ENCODE results near the gene NUBPL.
"Not testable (repeated sequence)": the region's sequence is repeated elsewhere in the genome, so short reads cannot be mapped to it uniquely, and the experiment has no call there.

Gene NUBPL

DNA sequence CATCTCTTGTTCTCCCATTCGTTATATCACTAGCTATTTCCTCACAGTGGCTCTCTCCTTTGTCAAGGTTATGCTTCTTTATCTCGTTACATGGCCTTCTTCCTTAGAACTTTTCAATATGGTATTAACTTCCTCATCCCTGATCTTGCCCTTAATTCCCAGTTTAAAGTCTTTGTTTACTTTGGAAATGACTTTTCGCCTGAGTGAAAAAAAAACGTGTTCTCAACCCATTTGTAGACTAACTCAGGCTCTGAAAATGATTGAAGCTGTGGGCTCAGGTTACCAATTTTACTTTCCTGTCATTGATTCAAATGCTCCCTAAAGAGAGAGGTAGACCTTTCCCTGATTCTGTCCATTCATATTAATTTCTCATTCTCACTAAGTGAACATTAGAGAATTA, 135.2 kb downstream of the NUBPL start:
- Histone ChIP-seq H3K4me3 (ENCODE audit: insufficient read length, low read depth) (no peak overlapping the region), H3K36me3 (ENCODE audit: insufficient read depth, insufficient read length, low read length) (no peaks in the 10 kb centered on the region), H3K9me3 (ENCODE audit: insufficient read depth, low read length) (peaks cover 8% of the 10 kb centered on the region), H3K4me1 (ENCODE audit: insufficient read depth, insufficient read length) (no peaks in the 10 kb centered on the region), H3K27me3 (ENCODE audit: insufficient read depth, insufficient read length) (no peaks in the 10 kb centered on the region), H3K9ac (ENCODE audit: insufficient read length, low read depth) (no peak overlapping the region)
- DNase-seq (ENCODE audit: low read depth, low spot score): no peak
- TF ChIP-seq SUZ12 (IDR thresholded peaks at IDR 0.05; ENCODE audit: extremely low read depth, insufficient read depth, insufficient read length) (no peak), ZNF274 (IDR thresholded peaks at IDR 0.05; ENCODE audit: low read depth, low read length) (no peak), YY1 (IDR thresholded peaks at IDR 0.05; ENCODE audit: insufficient read depth, insufficient read length) (no peak)

DNA sequence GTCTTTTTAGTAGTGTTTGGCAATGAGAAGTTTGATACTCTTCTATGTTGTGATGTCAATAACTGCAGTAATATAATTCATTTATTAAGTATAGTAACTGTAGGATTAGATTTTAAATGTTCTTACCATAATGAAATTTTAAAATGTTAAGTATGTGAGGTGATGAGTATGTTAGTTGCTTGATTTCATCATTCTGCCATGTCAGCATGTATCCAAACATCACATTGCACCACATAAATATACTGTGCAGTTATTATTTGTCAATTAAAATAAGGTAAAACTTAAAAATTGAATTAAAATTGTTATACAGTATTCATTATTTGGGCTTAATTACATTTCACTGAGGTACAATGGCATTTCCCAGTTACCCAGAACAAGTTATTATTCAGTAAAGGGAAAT, 138.6 kb downstream of the NUBPL start:
- TF ChIP-seq SUZ12 (IDR thresholded peaks at IDR 0.05; ENCODE audit: extremely low read depth, insufficient read depth, insufficient read length) (no peak), ZNF274 (IDR thresholded peaks at IDR 0.05; ENCODE audit: low read depth, low read length) (no peak)
- no peaks in the 10 kb centered on the region for H3K27me3 ChIP-seq (ENCODE audit: insufficient read depth, insufficient read length)
- no peak overlapping the region for H3K9ac ChIP-seq (ENCODE audit: insufficient read length, low read depth)
- H3K9me3 ChIP-seq (ENCODE audit: insufficient read depth, low read length): peaks cover 17% of the 10 kb centered on the region
- no peaks in the 10 kb centered on the region for H3K36me3 ChIP-seq (ENCODE audit: insufficient read depth, insufficient read length, low read length)
- no peak for DNase-seq (ENCODE audit: low read depth, low spot score)
- no peaks in the 10 kb centered on the region for H3K4me1 ChIP-seq (ENCODE audit: insufficient read depth, insufficient read length)
- no peak overlapping the region for H3K4me3 ChIP-seq (ENCODE audit: insufficient read length, low read depth)

DNA sequence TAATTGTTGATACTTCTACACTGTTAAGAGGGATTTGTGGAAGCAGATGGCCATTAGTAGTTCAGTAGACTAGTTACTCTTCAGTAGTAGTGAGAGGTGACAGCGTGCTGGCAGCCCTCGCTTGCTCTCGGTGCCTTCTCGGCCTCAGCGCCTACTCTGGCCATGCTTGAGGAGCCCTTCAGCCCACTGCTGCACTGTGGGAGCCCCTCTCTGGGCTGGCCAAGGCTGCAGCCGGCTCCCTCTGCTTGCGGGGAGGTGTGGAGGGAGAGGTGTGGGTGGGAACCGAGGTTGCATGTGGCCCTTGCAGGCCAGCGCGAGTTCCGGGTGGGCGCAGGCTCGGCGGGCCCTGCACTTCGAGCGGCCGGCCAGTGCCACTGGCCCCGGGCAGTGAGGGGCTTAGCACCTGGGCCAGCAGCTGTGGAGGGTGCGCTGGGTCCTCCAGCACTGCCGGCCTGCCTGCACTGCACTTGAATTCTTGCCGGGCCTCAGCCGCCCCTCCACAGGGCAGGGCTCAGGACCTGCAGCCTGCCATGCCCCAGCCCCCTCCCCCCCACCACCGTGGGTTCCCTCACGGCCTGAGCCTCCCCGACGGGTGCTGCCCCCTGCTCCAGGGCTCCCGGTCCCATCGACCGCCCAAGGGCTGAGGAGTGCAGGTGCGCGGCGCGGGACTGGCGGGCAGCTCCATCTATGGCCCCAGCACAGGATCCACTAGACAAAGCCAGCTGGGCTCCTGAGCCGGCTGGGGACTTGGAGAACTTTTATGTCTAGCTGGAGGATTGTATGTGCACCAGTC, 139.3 kb downstream of the NUBPL start:
- Histone ChIP-seq H3K4me3 (ENCODE audit: insufficient read length, low read depth) (no peak overlapping the region), H3K9me3 (ENCODE audit: insufficient read depth, low read length) (peaks cover 17% of the 10 kb centered on the region), H3K4me1 (ENCODE audit: insufficient read depth, insufficient read length) (no peaks in the 10 kb centered on the region), H3K27me3 (ENCODE audit: insufficient read depth, insufficient read length) (no peaks in the 10 kb centered on the region), H3K9ac (ENCODE audit: insufficient read length, low read depth) (no peak overlapping the region), H3K36me3 (ENCODE audit: insufficient read depth, insufficient read length, low read length) (no peaks in the 10 kb centered on the region)
- TF ChIP-seq YY1 (IDR thresholded peaks at IDR 0.05; ENCODE audit: insufficient read depth, insufficient read length): no peak
- no peak for TF ChIP-seq SUZ12 (IDR thresholded peaks at IDR 0.05; ENCODE audit: extremely low read depth, insufficient read depth, insufficient read length)
- no peak for TF ChIP-seq ZNF274 (IDR thresholded peaks at IDR 0.05; ENCODE audit: low read depth, low read length)
- no peak for DNase-seq (ENCODE audit: low read depth, low spot score)

DNA sequence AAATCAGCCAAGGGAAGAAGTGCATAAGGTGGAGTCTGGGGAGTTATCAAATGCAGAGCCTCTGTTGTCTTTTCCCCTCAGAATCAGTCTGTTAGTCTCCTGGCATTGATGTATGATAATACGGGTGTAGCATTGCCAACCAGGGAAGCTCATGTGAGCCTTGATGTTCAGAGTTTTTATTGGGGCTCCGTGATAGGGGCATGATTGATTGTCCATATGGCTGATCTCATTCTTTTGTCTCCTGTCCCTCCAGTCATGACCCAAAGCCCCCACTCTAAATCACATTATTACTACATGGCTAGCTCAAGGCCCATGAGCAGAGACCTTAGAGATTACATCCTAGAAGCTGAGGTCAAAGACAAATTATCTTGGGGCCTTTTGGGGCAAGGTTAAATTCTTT, 140.9 kb downstream of the NUBPL start:
- Histone ChIP-seq H3K4me1 (ENCODE audit: insufficient read depth, insufficient read length) (no peaks in the 10 kb centered on the region), H3K9ac (ENCODE audit: insufficient read length, low read depth) (no peak overlapping the region), H3K4me3 (ENCODE audit: insufficient read length, low read depth) (no peak overlapping the region), H3K36me3 (ENCODE audit: insufficient read depth, insufficient read length, low read length) (no peaks in the 10 kb centered on the region), H3K9me3 (ENCODE audit: insufficient read depth, low read length) (peaks cover 23% of the 10 kb centered on the region), H3K27me3 (ENCODE audit: insufficient read depth, insufficient read length) (no peaks in the 10 kb centered on the region)
- DNase-seq (ENCODE audit: low read depth, low spot score): no peak
- TF ChIP-seq ZNF274 (IDR thresholded peaks at IDR 0.05; ENCODE audit: low read depth, low read length) (no peak), YY1 (IDR thresholded peaks at IDR 0.05; ENCODE audit: insufficient read depth, insufficient read length) (no peak), SUZ12 (IDR thresholded peaks at IDR 0.05; ENCODE audit: extremely low read depth, insufficient read depth, insufficient read length) (no peak)

DNA sequence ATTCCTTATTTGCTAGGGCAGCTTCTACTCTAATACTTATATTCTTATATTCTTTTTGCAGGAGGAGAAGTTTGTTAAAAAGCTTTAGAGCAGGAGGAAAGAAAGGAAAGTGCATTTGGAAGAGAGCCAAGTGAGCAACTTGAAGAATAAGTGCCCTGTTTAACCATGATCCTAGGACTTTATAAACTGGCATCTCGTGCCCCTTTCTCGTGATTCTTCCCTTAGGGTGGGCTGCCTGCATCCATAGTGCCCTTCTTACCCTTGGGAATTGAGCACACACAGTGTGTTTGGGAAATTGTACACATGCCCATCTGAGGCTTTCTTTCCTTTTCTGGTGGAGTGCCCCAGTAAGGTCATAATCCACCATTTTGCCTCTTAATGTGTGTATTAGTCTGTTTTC, 141.9 kb downstream of the NUBPL start:
- Histone ChIP-seq H3K27me3 (ENCODE audit: insufficient read depth, insufficient read length) (no peaks in the 10 kb centered on the region), H3K9ac (ENCODE audit: insufficient read length, low read depth) (no peak overlapping the region), H3K4me3 (ENCODE audit: insufficient read length, low read depth) (no peak overlapping the region), H3K9me3 (ENCODE audit: insufficient read depth, low read length) (peaks cover 23% of the 10 kb centered on the region), H3K4me1 (ENCODE audit: insufficient read depth, insufficient read length) (no peaks in the 10 kb centered on the region), H3K36me3 (ENCODE audit: insufficient read depth, insufficient read length, low read length) (no peaks in the 10 kb centered on the region)
- DNase-seq (ENCODE audit: low read depth, low spot score): no peak
- TF ChIP-seq SUZ12 (IDR thresholded peaks at IDR 0.05; ENCODE audit: extremely low read depth, insufficient read depth, insufficient read length): no peak
- no peak for TF ChIP-seq YY1 (IDR thresholded peaks at IDR 0.05; ENCODE audit: insufficient read depth, insufficient read length)
- no peak for TF ChIP-seq ZNF274 (IDR thresholded peaks at IDR 0.05; ENCODE audit: low read depth, low read length)

DNA sequence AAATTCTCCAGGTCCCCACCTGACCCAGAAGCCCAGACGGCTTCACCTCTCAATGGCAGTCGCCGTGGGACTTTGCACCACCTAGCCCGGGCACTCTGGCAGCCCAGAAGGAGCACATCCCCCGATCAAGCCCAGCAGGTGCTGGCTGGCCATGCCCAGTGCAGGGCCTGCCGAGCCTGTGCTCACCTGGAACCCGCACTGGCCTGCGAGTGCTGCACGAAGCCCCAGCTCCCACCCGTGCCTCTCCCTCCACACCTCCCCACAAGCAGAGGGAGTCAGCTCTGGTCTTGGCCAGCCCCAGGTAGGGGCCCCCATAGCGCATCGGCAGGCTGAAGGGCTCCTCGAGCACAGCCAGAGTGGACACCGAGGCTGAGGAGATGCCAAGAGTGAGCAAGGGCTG, 144.5 kb downstream of the NUBPL start:
- peaks cover 15% of the 10 kb centered on the region; the same call in 1 of the 2 replicates for H3K9me3 ChIP-seq (ENCODE audit: insufficient read depth, low read length)
- no peak overlapping the region for H3K4me3 ChIP-seq (ENCODE audit: insufficient read length, low read depth)
- no peaks in the 10 kb centered on the region for H3K4me1 ChIP-seq (ENCODE audit: insufficient read depth, insufficient read length)
- no peaks in the 10 kb centered on the region for H3K27me3 ChIP-seq (ENCODE audit: insufficient read depth, insufficient read length)
- TF ChIP-seq YY1 (IDR thresholded peaks at IDR 0.05; ENCODE audit: insufficient read depth, insufficient read length) (no peak), SUZ12 (IDR thresholded peaks at IDR 0.05; ENCODE audit: extremely low read depth, insufficient read depth, insufficient read length) (no peak), ZNF274 (IDR thresholded peaks at IDR 0.05; ENCODE audit: low read depth, low read length) (no peak)
- H3K9ac ChIP-seq (ENCODE audit: insufficient read length, low read depth): no peak overlapping the region
- H3K36me3 ChIP-seq (ENCODE audit: insufficient read depth, insufficient read length, low read length): no peaks in the 10 kb centered on the region
- no peak for DNase-seq (ENCODE audit: low read depth, low spot score)

DNA sequence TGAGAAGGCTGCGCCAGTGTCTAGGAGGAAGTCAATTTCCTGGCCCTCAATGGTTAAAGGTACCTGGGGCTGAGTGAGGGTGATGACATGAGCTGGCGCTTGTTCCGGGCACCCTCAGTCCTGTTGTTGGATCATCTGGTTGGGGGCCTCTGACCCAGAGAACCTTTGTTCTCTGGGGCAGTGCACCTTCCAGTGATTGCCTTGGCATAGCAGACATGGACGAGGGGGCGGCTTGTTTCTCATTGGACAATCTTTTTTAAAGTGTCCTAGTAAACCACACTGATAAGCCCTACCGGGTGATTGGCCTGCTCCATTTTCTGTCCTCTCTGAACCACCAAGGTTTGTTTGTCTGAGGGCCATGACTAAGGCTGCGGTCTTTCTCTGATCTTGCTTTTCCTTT, 147.5 kb downstream of the NUBPL start:
- not testable (repeated sequence) for H3K4me1 ChIP-seq (ENCODE audit: insufficient read depth, insufficient read length); H3K27me3 ChIP-seq (ENCODE audit: insufficient read depth, insufficient read length); H3K9me3 ChIP-seq (ENCODE audit: insufficient read depth, low read length); DNase-seq (ENCODE audit: low read depth, low spot score); H3K9ac ChIP-seq (ENCODE audit: insufficient read length, low read depth); H3K36me3 ChIP-seq (ENCODE audit: insufficient read depth, insufficient read length, low read length); H3K4me3 ChIP-seq (ENCODE audit: insufficient read length, low read depth)
